ENCODE results near the gene ARID5B.

The ARID5B gene

DNA sequence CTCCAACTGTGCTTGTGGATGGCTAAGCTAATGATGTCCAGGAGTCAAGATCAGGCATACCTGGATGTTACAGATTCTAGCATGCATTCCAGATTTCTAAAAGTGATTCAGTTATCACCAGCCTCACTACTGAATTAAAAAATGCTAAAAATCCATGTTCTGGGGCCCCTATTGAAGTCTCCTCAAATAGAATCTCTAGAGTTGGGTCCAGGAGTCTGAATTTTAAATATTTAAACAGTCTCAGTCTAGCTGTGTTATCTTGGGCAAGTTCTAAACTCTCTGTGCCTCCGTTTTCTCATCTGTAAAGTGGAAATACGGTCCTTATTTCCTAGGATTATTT lies 5.0 kb downstream of the ARID5B start:
- DNase-seq, result no peak

DNA sequence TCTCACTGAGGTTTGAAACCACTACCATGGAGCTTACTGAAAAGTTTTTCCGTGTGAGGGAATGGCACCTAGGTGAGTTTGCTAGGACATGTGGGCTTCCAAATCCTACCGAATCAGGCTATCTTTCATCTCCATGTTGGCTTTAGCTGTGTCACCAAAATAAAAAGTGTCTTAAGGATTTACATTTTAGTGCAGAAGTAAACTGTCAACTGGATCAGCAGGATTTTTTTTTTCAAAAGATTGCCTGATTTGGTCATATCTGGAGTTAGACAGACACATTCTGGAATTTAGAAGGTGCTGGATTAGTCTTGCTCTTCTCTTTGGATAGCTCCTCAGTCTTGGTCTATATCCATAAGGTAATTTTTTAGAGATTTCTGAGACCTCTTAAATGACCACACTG lies 5.5 kb downstream of the ARID5B start:
- DNase-seq, result no peak

DNA sequence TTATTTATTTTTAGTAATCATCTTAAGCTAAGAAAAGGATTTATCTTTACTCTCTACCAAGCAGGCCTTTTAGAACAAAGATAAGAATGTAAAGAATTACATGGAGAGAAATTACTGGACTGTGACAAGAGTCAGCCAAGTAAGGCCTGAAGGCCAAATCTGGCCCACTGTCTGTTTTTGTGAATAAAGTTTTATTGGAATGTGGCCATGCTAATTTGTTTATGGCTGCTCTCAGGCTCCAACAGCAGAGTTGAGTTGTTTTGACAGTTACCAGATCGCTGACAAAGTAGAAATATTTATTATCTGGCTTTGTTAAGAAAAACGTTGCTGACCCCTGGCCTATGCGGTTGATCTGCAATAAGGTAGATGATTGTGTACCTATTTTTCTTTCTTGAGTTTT lies 6.1 kb downstream of the ARID5B start:
- no peak for DNase-seq

DNA sequence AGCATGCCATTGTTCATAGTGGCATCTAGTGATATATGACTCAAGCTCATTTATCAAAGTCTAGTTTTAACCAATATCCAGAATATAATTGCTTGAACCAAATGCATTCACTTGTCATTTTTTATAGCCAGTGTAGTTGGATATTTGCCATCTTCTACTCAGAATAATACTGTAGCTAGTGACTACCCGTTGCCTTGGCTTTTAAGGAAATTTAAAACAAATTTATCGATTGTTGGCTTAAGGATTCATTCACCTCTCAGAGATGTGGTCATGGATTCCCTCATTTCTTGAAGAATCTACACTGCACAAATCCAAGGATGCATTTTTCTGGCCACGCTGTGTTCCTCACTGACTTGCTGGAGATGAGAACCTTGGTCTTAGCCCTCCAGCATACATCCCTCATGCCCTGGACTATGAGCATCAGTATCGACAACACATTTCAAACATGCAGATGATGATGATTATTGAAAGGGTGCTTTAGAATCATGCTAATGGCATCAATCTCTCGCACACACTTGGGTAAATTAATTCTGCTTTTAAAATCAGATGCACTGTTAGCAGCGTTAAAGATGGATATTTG lies 8.8 kb downstream of the ARID5B start:
- DNase-seq, result no peak

DNA sequence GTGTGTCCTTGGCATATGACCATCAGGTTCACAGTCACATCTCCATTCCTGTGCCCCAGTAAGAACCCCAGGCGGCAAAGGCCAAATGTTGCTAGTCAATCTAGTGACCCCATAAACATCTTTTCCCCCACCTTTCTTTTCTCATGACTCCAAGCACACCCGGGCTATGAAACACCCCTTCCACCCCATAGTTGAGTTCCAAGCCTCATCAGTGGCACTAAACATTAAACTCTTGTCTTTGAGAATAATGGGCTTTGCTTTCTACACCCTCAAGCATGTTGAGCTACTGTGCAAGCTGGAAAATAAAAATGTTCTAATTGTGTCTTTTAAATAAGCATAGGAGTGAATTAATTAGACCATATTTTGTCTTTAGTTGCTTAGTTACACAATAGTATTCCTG lies 9.4 kb downstream of the ARID5B start:
- no peak for DNase-seq

DNA sequence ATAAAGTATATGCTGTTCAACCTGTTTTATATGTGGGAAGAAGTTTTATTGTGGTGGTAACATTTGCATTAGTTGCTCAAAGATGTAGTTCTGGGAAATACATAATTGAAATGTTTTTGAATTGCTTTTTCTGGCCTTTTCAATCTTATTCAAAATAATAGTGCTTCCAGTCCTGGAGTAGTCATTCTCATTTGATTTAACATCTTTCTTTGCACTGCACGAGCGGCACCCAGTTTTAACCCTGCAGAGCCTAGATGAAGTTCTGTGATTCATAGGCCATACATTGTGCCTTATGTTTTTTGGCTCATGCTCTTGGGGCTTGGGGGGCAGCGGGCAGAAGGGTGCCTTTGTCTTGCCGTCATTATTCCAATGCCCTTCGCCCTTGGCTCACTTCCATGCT lies 9.9 kb downstream of the ARID5B start:
- no peak for DNase-seq

DNA sequence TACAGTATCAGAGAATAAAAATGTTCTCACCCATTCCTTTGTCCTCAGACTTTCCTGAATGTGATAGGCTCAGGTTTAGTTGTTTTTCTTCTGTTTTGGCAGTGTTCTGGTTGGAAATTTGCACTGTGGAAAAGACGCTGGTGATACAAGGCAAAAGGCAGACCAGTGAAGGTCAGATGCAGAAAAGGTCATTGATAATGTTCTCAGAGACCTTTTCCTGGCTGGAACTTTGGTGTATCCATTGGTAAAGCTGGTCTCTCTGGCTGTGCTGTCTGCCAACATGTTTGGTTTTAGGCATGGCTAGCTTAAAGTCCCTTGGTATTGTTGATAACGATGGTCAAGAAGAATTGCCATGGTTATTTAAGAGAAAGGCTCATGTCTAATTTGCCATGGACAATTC lies 11.5 kb downstream of the ARID5B start:
- no peak for DNase-seq

DNA sequence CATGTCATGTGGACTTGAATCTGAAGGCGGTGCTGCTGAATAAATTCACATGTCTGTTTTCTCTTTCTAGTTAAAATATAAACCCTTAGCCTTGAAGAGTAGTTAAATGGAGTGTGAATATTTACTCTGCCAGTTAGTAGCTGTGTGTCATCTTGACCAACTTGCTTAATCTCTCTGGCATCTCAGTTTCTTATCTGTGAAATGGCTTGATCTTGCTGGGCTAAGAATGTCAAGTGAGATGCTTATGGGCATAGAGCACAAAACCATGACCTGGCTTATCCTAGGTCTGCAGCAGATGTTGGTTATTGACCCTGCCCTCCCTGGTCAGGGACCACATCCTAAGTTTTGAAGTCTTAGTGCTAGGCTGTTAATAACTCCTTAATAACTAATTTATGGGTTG lies 16.6 kb downstream of the ARID5B start:
- DNase-seq, result no peak

DNA sequence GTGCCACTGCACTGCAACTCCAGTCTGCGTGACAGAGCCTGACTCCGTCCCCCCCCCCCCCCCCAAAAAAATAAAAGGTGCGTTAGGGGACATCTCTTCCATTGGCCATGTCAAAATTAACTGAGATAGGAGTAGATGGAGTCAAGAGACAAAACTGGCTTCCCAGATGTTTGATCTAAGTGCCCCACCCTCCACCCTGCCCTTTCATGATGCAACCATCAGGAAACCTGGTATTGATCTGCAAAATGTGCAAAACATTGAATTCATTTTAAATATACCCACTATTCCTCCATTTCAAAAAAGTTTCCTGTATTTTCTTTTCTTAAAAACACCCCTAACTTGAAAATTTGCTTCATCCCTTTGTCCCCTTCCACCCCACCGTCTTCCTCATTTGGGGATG lies 17.5 kb downstream of the ARID5B start:
- DNase-seq, result no peak

DNA sequence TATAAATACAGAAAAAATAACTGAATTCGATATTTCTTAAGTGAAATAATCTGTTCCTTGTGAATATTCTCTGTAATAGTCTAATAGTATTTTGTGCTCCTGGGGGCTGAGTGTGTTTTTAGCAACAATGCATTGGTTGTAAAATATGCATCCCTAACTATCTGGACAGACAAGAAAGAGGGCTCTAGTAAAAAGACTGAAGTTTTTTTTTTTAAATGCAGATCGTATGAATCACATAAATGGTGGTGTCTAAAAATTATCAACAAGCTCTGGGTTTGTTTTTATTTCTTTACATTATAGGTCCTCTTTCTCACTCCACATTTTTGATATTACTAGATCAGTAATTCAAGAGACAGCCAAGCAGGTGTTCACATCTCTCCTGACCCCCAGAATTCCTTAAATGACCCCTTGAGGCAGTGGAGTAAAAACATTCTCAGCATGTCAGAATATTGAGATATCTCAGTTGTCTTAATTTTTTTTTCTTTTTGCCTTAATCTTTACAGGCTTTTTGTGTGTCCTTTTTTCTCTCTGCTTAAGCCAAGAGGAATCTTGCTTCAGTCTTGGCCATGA lies 18.2 kb downstream of the ARID5B start:
- DNase-seq, result no peak

DNA sequence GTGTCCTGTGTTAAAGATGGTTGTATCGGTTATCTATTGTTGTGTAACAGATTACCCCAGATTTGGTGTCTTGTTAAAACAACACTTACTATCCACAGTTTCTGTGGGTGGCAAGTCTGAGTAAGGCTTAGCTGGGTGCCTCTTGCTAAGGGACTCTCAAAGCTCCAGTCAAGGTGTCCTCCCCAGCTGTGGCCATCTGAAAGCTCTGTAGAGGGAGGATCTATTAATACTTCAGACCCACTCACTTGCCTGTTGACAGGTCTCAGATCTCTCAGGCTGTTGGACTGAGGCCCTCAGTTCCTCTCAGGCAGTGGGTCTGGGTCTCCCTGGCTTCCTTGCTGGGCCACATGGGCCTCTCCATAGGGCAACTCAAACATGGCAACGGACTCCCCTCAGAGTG lies 19.6 kb downstream of the ARID5B start:
- no peak for DNase-seq

DNA sequence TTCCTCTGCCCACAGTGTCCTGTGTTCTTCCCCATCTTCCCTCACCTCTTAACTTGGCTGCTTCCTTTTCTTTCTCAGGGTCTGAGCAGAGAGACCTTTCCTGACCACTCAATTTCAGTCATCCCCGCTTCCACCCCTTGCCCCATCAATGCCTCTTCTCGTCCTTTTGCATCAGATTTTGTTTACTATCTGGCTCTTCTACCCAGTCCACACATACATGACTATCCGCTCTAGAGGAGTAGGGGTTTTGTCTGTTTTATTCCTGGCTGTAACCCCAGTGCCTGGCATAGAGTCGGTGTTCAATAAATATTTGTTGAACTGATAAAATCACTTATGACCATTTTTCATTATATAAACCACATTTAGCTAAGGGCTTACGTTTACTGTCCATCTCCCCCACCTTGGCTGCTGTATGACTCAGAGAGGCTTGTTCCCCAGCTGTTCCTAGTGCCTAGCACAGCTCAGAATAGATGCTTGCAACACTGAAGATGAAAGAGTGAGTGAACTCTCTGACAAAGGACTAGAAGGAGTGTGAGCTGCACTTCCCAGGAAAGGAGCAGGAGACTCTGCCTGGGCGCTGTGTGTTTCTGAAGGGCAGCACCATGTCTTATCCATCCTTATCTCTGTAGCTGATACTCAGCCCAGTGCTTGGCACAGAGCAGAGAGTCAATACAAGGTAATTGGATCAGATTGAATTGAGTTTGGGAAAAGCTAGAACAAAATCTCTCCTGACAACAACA lies 21.9 kb downstream of the ARID5B start:
- no peak for DNase-seq

DNA sequence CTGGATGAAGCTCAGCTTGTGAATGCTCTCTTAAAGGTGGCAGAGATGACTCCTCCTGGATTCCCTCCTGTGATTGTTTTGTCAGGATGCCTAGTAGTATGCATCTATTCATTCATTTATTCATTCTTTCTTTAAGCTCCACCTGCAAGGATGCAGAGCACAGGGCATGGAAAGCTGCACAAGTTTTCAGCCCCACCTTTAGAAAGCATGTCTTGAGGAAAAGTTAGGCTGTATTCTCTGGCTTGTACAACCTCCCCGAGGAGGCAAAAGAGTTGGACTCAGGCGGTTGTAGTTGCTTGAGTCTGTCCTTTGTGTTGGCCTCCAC lies 22.4 kb downstream of the ARID5B start:
- no peak for DNase-seq

DNA sequence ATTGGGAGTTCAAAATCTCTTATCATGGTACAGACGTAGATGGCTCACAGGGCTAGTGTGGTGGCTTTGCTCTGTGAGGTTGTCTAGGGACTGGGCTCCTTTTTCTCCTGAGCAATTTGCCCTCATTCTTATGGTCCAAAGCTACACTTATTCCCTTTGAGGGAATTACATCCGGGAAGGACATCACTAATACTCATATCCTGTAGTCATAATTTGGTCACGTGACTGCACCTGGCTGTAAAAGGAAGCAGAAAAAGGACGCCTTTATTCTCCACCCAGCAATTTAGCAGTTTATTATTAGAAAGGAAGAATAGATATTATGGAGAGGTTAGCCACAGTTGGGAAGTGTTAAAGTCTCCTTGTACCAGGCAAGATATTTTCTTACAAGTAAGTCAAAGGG lies 28.1 kb downstream of the ARID5B start:
- DNase-seq, result no peak

DNA sequence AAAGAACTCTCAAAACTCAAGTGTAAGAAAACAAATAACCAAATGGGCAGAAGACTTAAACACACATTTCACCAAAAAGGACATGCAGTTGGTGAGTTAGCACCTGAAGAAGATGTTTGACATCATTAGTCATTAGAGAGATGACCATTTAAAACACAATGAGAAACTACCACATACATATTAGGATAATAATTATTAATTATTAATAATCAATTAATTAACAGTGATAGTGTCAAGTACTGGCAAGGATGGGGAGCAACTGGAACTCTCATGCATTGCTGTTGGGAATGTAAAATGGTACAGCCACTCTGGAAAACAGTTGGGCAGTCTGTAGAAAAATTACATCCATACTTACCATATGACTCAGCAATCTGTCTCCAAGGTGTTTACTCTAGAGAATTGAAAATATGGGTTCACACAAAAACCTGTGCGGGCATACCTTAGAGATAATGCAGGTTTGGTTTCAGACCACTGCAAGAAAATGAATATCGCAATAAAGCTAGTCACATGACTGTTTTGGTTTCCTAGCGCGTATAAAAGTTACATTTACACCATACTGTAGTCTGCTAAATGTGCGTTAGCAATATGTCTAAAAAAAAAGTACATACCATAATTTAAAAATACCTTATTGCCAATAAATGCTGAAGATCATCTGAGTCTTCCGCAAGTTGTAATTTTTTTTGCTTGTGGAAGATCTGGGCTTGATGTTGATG lies 30.3 kb downstream of the ARID5B start:
- DNase-seq, result no peak

DNA sequence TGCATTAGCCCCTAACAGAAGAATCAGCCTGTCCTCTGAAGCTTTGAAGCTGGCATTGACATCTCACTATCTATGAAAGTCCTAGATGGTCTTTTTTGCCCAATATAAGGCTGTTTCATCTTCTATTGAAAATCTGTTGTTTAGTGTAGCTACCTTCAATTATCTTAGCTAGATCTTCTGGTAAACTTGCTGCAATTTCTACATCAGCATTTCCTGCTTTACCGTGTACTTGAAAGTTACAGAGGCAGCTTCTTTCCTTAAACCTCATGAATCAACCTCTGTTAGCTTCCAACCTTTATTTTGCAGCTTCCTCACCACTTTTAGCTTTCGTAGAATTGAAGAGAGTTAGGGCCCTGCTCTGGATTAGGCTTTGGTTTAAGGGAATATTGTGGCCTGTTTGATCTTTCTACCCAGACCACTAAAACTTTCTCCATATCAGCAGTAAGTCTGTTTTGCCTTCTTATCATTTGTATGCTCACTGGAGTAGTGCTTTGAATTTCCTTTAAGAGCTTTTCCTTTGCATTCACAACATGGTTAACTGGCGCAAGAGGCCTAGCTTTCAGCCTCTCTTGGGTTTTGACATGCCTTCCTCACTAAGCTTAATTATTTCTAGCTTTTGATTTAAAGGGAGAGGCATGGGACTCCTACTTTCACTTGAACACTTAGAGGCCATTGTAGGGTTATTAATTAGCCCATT lies 32.5 kb downstream of the ARID5B start:
- no peak for DNase-seq

DNA sequence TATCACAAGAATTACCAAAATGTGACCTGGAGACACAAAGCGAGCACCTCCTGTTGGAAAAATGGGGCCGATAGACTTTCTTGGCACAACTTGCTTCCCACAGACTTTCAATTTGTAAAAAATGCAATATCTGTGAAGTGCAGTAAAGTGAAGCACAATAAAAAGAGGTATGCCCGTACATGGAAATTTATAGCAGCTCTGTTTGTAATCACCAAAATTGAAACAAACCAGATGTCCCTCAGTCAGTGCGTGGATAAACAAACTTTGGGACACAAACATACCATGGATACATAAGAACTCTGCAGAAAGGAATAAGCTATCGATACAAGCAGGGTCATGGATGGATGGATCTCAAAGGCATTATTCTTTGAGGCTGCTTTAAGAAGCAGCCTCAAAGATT lies 33.6 kb downstream of the ARID5B start:
- DNase-seq, result no peak

DNA sequence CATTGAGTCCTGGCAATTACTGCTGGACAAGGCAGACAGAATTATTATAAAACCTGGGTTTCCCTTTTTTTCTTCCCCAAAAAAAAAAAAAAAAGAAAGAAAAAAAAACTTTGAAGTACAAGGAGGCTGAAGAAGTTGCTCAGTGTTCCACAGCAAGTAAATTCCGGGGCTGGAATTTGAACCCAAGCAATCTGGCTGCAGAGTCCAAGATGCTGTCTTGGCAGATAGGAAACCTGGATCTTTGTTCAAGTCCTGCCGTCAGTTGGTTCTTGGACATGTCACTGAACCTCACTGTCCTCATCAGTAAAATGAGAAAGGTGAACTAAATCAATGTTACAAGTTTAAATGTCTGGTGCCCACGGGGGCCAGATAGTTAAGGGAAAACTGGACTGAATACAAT lies 35.3 kb downstream of the ARID5B start:
- DNase-seq, result no peak

DNA sequence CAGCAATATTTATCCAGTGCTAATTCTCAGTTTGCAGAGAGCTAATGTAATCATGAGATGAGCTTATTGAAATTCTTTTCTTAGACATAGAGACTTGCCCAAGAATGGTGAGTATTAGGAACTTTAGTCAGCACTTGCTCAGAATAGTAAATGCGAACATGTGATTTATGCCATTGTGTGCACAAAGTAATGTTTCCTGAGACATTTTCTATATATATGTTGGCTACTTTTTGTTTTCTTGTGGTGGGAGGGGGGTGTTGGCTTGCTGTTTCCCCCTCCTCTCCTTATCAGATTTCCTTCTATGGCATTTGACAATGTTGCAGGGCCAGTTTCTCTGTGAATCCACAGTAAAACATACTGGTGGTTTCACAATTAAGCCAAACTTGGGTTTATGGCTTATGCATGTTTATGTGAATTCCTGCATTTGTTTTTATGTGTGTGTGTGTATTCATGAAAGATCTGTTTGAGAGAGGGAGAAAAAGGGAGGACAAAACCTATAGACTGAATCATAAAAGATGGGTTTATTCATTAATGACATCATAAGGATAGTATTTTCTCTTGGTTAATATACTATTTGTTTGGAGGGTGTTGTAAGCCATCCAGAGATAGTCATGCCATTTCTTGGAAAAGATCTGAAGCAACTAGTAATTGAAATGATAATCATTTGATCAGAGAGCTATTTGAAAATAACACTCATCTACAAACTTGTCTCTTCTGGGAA lies 36.3 kb downstream of the ARID5B start:
- peak; percentile 58 to 91 (median 86) for DNase-seq

DNA sequence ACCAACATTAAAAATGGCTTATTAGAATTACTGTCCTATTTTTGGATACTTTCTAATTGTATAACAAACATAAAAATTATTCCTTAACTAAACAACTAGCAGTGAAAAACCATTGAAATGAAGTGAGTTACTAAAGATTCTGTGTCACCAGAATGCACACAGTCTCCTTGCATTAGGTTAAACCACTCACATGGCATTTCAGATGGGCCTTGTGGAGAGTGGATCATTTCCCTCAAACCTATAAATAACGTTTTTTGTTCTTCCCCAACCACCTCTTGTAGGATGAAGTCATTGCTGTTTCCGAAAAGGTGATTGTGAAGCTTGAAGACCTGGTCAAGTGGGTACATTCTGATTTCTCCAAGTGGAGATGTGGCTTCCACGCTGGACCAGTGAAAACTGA lies 38.4 kb downstream of the ARID5B start:
- DNase-seq, result peak; percentile 26 to 51 (median 30)

DNA sequence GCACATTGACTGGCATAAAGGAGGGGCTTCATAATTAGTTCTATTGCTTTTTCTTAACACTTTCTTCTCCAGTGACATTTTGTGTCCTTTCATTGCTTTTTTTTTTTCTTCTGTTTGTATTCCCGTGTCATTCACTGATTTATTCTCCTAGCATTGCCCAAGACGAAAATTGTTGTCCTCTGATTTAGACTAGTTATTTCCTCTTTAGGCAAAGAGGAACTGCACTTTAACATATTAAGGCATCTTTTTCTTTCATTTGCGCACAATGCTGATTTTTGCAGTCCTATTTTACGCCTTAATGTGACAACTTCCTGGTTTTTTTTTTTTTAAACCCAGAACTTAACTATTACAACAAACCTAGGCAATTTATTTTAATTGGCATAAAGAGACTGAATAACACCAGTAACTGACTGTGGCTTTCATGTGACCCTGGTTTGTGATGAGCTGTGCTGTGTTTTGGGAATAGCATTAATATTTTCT lies 39.7 kb downstream of the ARID5B start:
- DNase-seq, result peak; percentile 76 to 97 (median 91)

DNA sequence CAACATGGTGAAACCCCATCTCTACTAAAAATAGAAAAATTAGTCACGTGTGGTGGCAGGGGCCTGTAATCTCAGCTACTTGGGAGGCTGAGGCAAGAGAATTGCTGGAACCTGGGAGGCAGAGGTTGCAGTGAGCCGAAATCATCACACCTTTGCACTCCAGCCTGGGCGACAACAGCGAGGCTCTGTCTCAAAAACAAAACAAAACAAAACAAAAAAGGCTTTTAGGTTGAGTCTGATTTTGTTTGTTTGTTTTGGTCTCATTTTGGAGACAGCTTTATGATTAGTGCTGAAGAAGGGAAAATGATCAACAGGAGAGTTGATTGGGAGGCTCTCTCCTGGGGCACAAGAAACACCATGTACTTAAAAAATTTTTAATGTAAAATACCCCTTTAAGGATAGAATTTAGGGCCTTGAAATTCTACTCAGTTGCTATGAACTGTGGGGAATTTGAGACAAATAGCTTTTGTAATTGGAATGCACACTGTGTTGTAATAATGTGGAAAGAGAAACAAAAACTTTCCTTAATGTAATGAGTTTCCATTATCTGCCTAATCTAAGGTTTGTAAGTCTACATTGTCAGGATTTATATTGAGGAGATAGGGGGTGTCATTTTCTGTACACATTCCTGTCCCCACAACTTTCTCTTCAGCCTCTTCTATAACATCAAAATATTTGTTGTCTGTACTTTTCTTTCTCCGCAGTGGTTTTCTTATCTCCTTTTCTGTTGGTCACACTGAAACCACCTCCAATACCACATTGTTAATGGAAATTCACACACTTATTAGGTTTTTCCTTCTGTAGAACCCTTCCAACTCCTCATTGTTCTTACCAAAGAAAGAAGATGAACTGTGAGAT lies 41.3 kb downstream of the ARID5B start:
- peak; percentile 68 to 96 (median 93) for DNase-seq
